OCI-LY7 (cell line): ENCODE measurements around the gene ATP1A2.

Experiments
- CTCF ChIP-seq: fragments of 200-600 bp; sonication (generic); conservative IDR thresholded peaks from 2 replicates; pipeline ENCODE4 v1.5.1; 2014; ENCODE audit warnings: mild to moderate bottlenecking, antibody characterized with exemption, low read length, moderate library complexity, mixed read lengths
- EZH2phosphoT487 ChIP-seq: fragments of 200-600 bp; sonication (generic); IDR thresholded peaks from 2 replicates; pipeline ENCODE4 v1.6.1; 2018; ENCODE audit warnings: low read depth, borderline replicate concordance, mild to moderate bottlenecking, mixed run types, antibody characterized with exemption, low read length, moderate library complexity, mixed read lengths

- TF ChIP-seq CTCF (no peak), EZH2phosphoT487 (no peak)
These were observed 71.2 kb downstream of the ATP1A2 start for GRCh38 chr1:160186729-160187128.
